Stimulated activated CD4-positive, alpha-beta T cell treated with anti-CD3 and anti-CD28 coated beads, Interleukin-4, amount 100 ng/mL, for 1 hour (primary cell): Measurements from ENCODE around the gene CADM2.
"Not testable (repeated sequence)": the region's sequence is repeated elsewhere in the genome, so short reads cannot be mapped to it uniquely, and the experiment has no call there.

Experiments used
- DNase-seq: peaks from one replicate; pipeline ENCODE4 v3.0.0-alpha.2; 2020

The CADM2 gene

GRCh38 chr3:85708325-85708724 is 749.5 kb downstream of the CADM2 start:
- DNase-seq = not testable (repeated sequence)

- no peak for DNase-seq
Measured at GRCh38 chr3:85709346-85709892, 750.6 kb downstream of the CADM2 start.

- no peak for DNase-seq
Measured at GRCh38 chr3:85710490-85710889, 751.7 kb downstream of the CADM2 start.

GRCh38 chr3:85721409-85722145 is 762.8 kb downstream of the CADM2 start:
- DNase-seq = no peak

- DNase-seq = no peak
Measured at GRCh38 chr3:85725809-85726208, 767.0 kb downstream of the CADM2 start.

- DNase-seq = no peak
Measured at GRCh38 chr3:85726241-85726640, 767.5 kb downstream of the CADM2 start.

GRCh38 chr3:85737846-85738245 is 779.1 kb downstream of the CADM2 start:
- no peak for DNase-seq

- DNase-seq = no peak
Measured at GRCh38 chr3:85740561-85740960, 781.8 kb downstream of the CADM2 start.

- no peak for DNase-seq
Measured at GRCh38 chr3:85758442-85758841, 799.7 kb downstream of the CADM2 start.

- no peak for DNase-seq
Measured at GRCh38 chr3:85760342-85760741, 801.6 kb downstream of the CADM2 start.

- no peak for DNase-seq
Measured at GRCh38 chr3:85780806-85781205, 822.0 kb downstream of the CADM2 start.

- DNase-seq = no peak
Measured at GRCh38 chr3:85781806-85782205, 823.0 kb downstream of the CADM2 start.

GRCh38 chr3:85783291-85783690 is 824.5 kb downstream of the CADM2 start:
- no peak for DNase-seq

- no peak for DNase-seq
Measured at GRCh38 chr3:85785766-85786165, 827.0 kb downstream of the CADM2 start.

GRCh38 chr3:85790445-85791030 is 831.7 kb downstream of the CADM2 start:
- DNase-seq = no peak

- no peak for DNase-seq
Measured at GRCh38 chr3:85796140-85796539, 837.4 kb downstream of the CADM2 start.

GRCh38 chr3:85800676-85801075 is 841.9 kb downstream of the CADM2 start:
- DNase-seq = no peak

- no peak for DNase-seq
Measured at GRCh38 chr3:85801955-85802354, 843.2 kb downstream of the CADM2 start.

- DNase-seq = no peak
Measured at GRCh38 chr3:85808755-85809154, 850.0 kb downstream of the CADM2 start.

- DNase-seq = no peak
Measured at GRCh38 chr3:85821130-85821756, 862.5 kb downstream of the CADM2 start.

GRCh38 chr3:85835857-85836440 is 877.2 kb downstream of the CADM2 start:
- DNase-seq = no peak

GRCh38 chr3:85837402-85837801 is 878.6 kb downstream of the CADM2 start:
- DNase-seq = no peak

GRCh38 chr3:85838921-85839320 is 880.1 kb downstream of the CADM2 start:
- DNase-seq = no peak

GRCh38 chr3:85842081-85842480 is 883.3 kb downstream of the CADM2 start:
- DNase-seq = no peak
